ENCODE results near the gene MASP1.

The MASP1 gene

GRCh38 chr3:187256051-187256616 is 35.4 kb downstream of the MASP1 start:
- no peaks in the 10 kb centered on the region for H3K9me3 Mint-ChIP-seq
- peaks cover 4% of the 10 kb centered on the region for H3K4me1 Mint-ChIP-seq
- H3K27me3 Mint-ChIP-seq (ENCODE audit: low read depth): no peaks in the 10 kb centered on the region
- no peak overlapping the region for H3K27ac Mint-ChIP-seq
- H3K4me3 Mint-ChIP-seq: no peak overlapping the region
- no peak for TF ChIP-seq CTCF (IDR thresholded peaks at IDR 0.05; ENCODE audit: unreplicated experiment in 3 of 3)
- H3K36me3 Mint-ChIP-seq (ENCODE audit: low read depth): peaks cover 3% of the 10 kb centered on the region

DNA sequence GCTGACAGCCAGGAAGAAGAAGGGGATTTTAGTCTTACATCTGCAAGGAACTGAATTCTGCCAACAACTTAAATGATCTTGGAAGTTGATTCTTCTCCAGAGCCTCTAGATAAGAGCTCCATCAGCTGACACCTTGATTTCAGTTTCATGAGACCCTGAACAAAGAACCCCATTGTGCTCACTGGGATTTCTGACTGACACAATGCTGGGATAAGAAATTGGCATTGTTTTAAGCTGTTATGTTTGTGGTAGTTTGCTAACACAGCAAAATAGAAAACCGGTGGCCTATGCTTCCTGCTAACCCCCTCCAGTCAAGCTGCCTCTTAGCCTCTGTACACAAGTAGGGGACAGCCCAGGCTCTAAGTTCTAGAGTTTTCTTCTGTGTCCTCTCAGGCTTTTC is 36.2 kb downstream of the MASP1 start:
- peaks cover 4% of the 10 kb centered on the region for H3K4me1 Mint-ChIP-seq
- no peaks in the 10 kb centered on the region for H3K27me3 Mint-ChIP-seq (ENCODE audit: low read depth)
- H3K9me3 Mint-ChIP-seq: no peaks in the 10 kb centered on the region
- no peak overlapping the region for H3K4me3 Mint-ChIP-seq
- H3K36me3 Mint-ChIP-seq (ENCODE audit: low read depth): peaks cover 3% of the 10 kb centered on the region
- peak overlapping the region in 1 of 3 experiments; percentile 24 for H3K27ac Mint-ChIP-seq
- TF ChIP-seq CTCF (IDR thresholded peaks at IDR 0.05; ENCODE audit: unreplicated experiment in 3 of 3): no peak

- Mint-ChIP-seq H3K27ac (no peak overlapping the region), H3K27me3 (ENCODE audit: low read depth) (no peaks in the 10 kb centered on the region), H3K4me3 (no peak overlapping the region), H3K36me3 (ENCODE audit: low read depth) (peaks cover 3% of the 10 kb centered on the region), H3K9me3 (no peaks in the 10 kb centered on the region), H3K4me1 (peaks cover 4% of the 10 kb centered on the region)
- no peak for TF ChIP-seq CTCF (IDR thresholded peaks at IDR 0.05; ENCODE audit: unreplicated experiment in 3 of 3)
Observed at GRCh38 chr3:187252311-187252710, 39.2 kb downstream of the MASP1 start.

- TF ChIP-seq CTCF (IDR thresholded peaks at IDR 0.05; ENCODE audit: unreplicated experiment in 3 of 3): no peak
- Mint-ChIP-seq H3K27me3 (ENCODE audit: low read depth) (no peaks in the 10 kb centered on the region), H3K4me1 (peaks cover 4% of the 10 kb centered on the region), H3K9me3 (no peaks in the 10 kb centered on the region), H3K4me3 (no peak overlapping the region), H3K36me3 (ENCODE audit: low read depth) (peaks cover 3% of the 10 kb centered on the region), H3K27ac (no peak overlapping the region)
Observed at GRCh38 chr3:187251599-187251998, 39.9 kb downstream of the MASP1 start.

DNA sequence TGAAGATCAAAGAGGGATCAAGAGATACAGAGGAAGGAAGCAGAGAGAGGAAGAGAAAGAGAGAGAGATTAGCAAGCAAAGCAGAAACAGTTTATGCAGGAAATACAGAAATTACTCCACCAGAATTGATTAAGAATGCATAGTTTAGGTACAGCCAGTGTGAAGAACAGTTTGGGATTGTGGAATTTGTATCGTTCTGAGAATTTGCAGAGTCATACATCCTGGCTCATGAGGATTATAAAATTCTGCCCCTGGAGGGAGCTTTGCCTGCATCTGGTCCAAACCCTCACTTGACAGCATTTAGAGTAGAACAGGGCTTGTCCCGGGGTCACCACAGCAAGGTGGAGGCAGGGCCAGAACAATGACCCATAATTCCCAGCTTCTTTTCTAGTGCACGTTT is 44.1 kb downstream of the MASP1 start:
- H3K36me3 Mint-ChIP-seq (ENCODE audit: low read depth): no peaks in the 10 kb centered on the region
- no peak for TF ChIP-seq CTCF (IDR thresholded peaks at IDR 0.05; ENCODE audit: unreplicated experiment in 3 of 3)
- no peaks in the 10 kb centered on the region for H3K9me3 Mint-ChIP-seq
- peaks cover 4% of the 10 kb centered on the region for H3K27me3 Mint-ChIP-seq (ENCODE audit: low read depth)
- H3K4me3 Mint-ChIP-seq: no peak overlapping the region
- no peaks in the 10 kb centered on the region for H3K4me1 Mint-ChIP-seq
- no peak overlapping the region for H3K27ac Mint-ChIP-seq

DNA sequence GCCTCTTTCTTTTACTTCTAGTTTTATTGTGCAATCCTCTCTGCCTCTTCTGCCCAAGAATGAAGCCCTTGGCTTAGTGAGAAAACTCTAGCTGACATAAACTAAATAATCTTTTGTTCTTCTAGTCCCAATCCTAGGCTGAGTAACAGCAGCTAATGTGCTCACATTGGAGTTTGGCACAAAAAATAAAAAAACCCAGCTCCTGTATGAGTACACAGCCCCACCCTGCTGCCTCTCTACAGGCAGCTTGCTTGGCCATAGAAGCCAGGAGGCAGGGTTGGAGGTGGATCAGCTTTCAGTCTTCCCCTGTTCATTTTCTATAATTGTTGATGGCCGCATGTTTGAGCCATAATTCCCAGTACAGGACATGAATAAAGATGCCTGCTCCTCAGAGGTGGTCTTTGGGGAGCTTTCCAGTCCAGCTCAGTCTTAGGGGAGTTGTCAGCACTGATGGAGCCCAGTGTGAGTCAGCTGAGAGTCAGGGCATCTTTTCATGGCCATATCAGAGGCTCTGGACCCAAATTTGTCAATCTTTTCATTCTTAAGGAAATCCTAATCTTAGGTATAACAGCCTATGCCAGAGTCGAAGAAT is 47.5 kb downstream of the MASP1 start:
- no peak for TF ChIP-seq CTCF (IDR thresholded peaks at IDR 0.05; ENCODE audit: unreplicated experiment in 3 of 3)
- H3K27me3 Mint-ChIP-seq (ENCODE audit: low read depth): peaks cover 4% of the 10 kb centered on the region
- no peak overlapping the region for H3K27ac Mint-ChIP-seq
- peaks cover 5% of the 10 kb centered on the region for H3K36me3 Mint-ChIP-seq (ENCODE audit: low read depth)
- no peaks in the 10 kb centered on the region for H3K4me1 Mint-ChIP-seq
- no peak overlapping the region for H3K4me3 Mint-ChIP-seq
- H3K9me3 Mint-ChIP-seq: peaks cover 3% of the 10 kb centered on the region
